HG03139 (cell line): ENCODE results near the gene VGF.

ENCODE experiments used
- ATAC-seq: cut with Tn5 transposase; IDR thresholded peaks from one replicate; pipeline ENCODE4 v1.9.1; 2021; ENCODE audit not compliant: unreplicated experiment

VGF gene

GRCh38 chr7:101186194-101186593 lies 20.8 kb upstream of the VGF start:
- ATAC-seq: no peak

GRCh38 chr7:101185258-101185839 lies 20.0 kb upstream of the VGF start:
- ATAC-seq: no peak

- ATAC-seq: no peak
Measured at GRCh38 chr7:101180130-101180755, 14.9 kb upstream of the VGF start, which contains the start of gene NAT16. Gene NAT16, minus strand, starts transcription at chr7:101180293. Its CDS starts 5,486 bp downstream, at chr7:101174807.

- no peak for ATAC-seq
Measured at GRCh38 chr7:101179713-101180112, 14.3 kb upstream of the VGF start.

GRCh38 chr7:101179117-101179516 lies 13.7 kb upstream of the VGF start:
- no peak for ATAC-seq

GRCh38 chr7:101177644-101178043 lies 12.3 kb upstream of the VGF start:
- no peak for ATAC-seq

- no peak for ATAC-seq
Measured at GRCh38 chr7:101175664-101176063, 10.3 kb upstream of the VGF start.

- ATAC-seq: no peak
Measured at GRCh38 chr7:101174322-101174854, 9.0 kb upstream of the VGF start.

- ATAC-seq: no peak
Measured at GRCh38 chr7:101173752-101174244, 8.4 kb upstream of the VGF start.

GRCh38 chr7:101172854-101173751 lies 7.7 kb upstream of the VGF start:
- ATAC-seq: no peak

- ATAC-seq: no peak
Measured at GRCh38 chr7:101172005-101172853, 6.9 kb upstream of the VGF start.

GRCh38 chr7:101171442-101171837 lies 6.1 kb upstream of the VGF start:
- no peak for ATAC-seq

- no peak for ATAC-seq
Measured at GRCh38 chr7:101170617-101171441, 5.5 kb upstream of the VGF start.

GRCh38 chr7:101169838-101170551 lies 4.6 kb upstream of the VGF start:
- ATAC-seq: no peak

GRCh38 chr7:101169110-101169837 lies 3.9 kb upstream of the VGF start:
- no peak for ATAC-seq

GRCh38 chr7:101168412-101169049 lies 3.2 kb upstream of the VGF start:
- no peak for ATAC-seq

- no peak for ATAC-seq
Measured at GRCh38 chr7:101167645-101168411, 2.5 kb upstream of the VGF start.
